Measurements from ENCODE around the gene C3orf18. TPM values are rescaled to one million over a fixed set of nuclear protein-coding genes. Genes with fewer than 3 reads are reported as not detected.

The C3orf18 gene
- total and polyA plus RNA-seq, 2 experiments from 2014 or later = 2.4 to 7.7 TPM

DNA sequence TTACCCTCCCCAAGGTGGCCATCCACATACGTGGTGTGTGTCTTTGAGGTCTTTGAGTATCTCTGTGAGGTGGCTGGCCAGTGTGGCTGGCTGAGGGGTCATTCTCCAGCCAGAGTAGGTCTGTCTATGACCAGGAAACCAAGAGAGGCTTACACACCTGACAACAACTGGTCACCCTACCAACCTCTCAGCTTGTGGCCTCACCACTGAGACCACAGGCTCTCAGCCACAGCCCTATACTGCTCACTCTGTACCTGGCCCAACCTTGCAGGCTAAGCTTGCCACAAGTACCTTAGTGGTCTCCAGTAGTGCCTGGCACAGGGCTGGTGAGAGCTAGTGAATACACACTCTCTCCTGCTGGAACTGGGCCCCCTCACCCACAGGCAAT, 6.9 kb upstream of the C3orf18 start:
- H3K27ac Mint-ChIP-seq = no peak overlapping the region
- H3F3A ChIP-seq (replicated peaks; ENCODE audit: low read depth) = peaks cover 10% of the 10 kb centered on the region
- H3K4me1 Mint-ChIP-seq = 0 out of 3 replicates have a peak, but pooled peaks cover 2% of the 10 kb centered on the region
- no peaks in the 10 kb centered on the region for H3K36me3 Mint-ChIP-seq (ENCODE audit: low read depth)
- no peak overlapping the region for H2AFZ ChIP-seq
- TF ChIP-seq, protein P1, sequence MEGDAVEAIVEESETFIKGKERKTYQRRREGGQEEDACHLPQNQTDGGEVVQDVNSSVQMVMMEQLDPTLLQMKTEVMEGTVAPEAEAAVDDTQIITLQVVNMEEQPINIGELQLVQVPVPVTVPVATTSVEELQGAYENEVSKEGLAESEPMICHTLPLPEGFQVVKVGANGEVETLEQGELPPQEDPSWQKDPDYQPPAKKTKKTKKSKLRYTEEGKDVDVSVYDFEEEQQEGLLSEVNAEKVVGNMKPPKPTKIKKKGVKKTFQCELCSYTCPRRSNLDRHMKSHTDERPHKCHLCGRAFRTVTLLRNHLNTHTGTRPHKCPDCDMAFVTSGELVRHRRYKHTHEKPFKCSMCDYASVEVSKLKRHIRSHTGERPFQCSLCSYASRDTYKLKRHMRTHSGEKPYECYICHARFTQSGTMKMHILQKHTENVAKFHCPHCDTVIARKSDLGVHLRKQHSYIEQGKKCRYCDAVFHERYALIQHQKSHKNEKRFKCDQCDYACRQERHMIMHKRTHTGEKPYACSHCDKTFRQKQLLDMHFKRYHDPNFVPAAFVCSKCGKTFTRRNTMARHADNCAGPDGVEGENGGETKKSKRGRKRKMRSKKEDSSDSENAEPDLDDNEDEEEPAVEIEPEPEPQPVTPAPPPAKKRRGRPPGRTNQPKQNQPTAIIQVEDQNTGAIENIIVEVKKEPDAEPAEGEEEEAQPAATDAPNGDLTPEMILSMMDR (conservative IDR thresholded peaks at IDR 0.05; ENCODE audit: low read depth in 2 of 2) = no peak
- TF ChIP-seq ZNF114 (CRISPR knock-in tag; IDR thresholded peaks at IDR 0.05) (no peak), ZNF331 (CRISPR knock-in tag; IDR thresholded peaks at IDR 0.05; ENCODE audit: low read depth) (no peak), JUNB (IDR thresholded peaks at IDR 0.05; ENCODE audit: unreplicated experiment) (no peak), ETS1 (IDR thresholded peaks at IDR 0.05) (no peak), EZH2 (IDR thresholded peaks at IDR 0.05; ENCODE audit: low read depth, unreplicated experiment) (no peak), CREB1 (CRISPR knock-in tag; IDR thresholded peaks at IDR 0.05; ENCODE audit: low read depth) (no peak), POLR2AphosphoS5 (IDR thresholded peaks at IDR 0.05; ENCODE audit: low read depth) (no peak), STAT1 (IDR thresholded peaks at IDR 0.05; ENCODE audit: unreplicated experiment) (no peak), NANOG (IDR thresholded peaks at IDR 0.05; ENCODE audit: borderline replicate concordance) (no peak)
- TF ChIP-seq, protein P2, sequence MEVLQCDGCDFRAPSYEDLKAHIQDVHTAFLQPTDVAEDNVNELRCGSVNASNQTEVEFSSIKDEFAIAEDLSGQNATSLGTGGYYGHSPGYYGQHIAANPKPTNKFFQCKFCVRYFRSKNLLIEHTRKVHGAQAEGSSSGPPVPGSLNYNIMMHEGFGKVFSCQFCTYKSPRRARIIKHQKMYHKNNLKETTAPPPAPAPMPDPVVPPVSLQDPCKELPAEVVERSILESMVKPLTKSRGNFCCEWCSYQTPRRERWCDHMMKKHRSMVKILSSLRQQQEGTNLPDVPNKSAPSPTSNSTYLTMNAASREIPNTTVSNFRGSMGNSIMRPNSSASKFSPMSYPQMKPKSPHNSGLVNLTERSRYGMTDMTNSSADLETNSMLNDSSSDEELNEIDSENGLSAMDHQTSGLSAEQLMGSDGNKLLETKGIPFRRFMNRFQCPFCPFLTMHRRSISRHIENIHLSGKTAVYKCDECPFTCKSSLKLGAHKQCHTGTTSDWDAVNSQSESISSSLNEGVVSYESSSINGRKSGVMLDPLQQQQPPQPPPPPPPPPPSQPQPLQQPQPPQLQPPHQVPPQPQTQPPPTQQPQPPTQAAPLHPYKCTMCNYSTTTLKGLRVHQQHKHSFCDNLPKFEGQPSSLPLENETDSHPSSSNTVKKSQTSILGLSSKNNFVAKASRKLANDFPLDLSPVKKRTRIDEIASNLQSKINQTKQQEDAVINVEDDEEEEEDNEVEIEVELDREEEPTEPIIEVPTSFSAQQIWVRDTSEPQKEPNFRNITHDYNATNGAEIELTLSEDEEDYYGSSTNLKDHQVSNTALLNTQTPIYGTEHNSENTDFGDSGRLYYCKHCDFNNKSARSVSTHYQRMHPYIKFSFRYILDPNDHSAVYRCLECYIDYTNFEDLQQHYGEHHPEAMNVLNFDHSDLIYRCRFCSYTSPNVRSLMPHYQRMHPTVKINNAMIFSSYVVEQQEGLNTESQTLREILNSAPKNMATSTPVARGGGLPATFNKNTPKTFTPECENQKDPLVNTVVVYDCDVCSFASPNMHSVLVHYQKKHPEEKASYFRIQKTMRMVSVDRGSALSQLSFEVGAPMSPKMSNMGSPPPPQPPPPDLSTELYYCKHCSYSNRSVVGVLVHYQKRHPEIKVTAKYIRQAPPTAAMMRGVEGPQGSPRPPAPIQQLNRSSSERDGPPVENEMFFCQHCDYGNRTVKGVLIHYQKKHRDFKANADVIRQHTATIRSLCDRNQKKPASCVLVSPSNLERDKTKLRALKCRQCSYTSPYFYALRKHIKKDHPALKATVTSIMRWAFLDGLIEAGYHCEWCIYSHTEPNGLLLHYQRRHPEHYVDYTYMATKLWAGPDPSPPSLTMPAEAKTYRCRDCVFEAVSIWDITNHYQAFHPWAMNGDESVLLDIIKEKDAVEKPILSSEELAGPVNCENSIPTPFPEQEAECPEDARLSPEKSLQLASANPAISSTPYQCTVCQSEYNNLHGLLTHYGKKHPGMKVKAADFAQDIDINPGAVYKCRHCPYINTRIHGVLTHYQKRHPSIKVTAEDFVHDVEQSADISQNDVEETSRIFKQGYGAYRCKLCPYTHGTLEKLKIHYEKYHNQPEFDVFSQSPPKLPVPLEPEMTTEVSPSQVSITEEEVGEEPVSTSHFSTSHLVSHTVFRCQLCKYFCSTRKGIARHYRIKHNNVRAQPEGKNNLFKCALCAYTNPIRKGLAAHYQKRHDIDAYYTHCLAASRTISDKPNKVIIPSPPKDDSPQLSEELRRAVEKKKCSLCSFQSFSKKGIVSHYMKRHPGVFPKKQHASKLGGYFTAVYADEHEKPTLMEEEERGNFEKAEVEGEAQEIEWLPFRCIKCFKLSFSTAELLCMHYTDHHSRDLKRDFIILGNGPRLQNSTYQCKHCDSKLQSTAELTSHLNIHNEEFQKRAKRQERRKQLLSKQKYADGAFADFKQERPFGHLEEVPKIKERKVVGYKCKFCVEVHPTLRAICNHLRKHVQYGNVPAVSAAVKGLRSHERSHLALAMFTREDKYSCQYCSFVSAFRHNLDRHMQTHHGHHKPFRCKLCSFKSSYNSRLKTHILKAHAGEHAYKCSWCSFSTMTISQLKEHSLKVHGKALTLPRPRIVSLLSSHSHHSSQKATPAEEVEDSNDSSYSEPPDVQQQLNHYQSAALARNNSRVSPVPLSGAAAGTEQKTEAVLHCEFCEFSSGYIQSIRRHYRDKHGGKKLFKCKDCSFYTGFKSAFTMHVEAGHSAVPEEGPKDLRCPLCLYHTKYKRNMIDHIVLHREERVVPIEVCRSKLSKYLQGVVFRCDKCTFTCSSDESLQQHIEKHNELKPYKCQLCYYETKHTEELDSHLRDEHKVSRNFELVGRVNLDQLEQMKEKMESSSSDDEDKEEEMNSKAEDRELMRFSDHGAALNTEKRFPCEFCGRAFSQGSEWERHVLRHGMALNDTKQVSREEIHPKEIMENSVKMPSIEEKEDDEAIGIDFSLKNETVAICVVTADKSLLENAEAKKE (CRISPR knock-in tag; IDR thresholded peaks at IDR 0.05) = no peak
- TF ChIP-seq, protein P3, sequence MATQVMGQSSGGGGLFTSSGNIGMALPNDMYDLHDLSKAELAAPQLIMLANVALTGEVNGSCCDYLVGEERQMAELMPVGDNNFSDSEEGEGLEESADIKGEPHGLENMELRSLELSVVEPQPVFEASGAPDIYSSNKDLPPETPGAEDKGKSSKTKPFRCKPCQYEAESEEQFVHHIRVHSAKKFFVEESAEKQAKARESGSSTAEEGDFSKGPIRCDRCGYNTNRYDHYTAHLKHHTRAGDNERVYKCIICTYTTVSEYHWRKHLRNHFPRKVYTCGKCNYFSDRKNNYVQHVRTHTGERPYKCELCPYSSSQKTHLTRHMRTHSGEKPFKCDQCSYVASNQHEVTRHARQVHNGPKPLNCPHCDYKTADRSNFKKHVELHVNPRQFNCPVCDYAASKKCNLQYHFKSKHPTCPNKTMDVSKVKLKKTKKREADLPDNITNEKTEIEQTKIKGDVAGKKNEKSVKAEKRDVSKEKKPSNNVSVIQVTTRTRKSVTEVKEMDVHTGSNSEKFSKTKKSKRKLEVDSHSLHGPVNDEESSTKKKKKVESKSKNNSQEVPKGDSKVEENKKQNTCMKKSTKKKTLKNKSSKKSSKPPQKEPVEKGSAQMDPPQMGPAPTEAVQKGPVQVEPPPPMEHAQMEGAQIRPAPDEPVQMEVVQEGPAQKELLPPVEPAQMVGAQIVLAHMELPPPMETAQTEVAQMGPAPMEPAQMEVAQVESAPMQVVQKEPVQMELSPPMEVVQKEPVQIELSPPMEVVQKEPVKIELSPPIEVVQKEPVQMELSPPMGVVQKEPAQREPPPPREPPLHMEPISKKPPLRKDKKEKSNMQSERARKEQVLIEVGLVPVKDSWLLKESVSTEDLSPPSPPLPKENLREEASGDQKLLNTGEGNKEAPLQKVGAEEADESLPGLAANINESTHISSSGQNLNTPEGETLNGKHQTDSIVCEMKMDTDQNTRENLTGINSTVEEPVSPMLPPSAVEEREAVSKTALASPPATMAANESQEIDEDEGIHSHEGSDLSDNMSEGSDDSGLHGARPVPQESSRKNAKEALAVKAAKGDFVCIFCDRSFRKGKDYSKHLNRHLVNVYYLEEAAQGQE (IDR thresholded peaks at IDR 0.05; ENCODE audit: unreplicated experiment) = no peak
- DNase-seq (ENCODE audit: low spot score) = no peak
- no peaks in the 10 kb centered on the region for H3K36me3 ChIP-seq (ENCODE audit: insufficient read depth)
- H3K4me3 Mint-ChIP-seq = no peak overlapping the region
- peaks cover 3% of the 10 kb centered on the region for H3K27me3 Mint-ChIP-seq (ENCODE audit: insufficient read depth, low read depth, poor library complexity)
- H3K9me2 ChIP-seq (ENCODE audit: insufficient read depth) = no peaks in the 10 kb centered on the region
- ATAC-seq = no peak
- H3K27me3 ChIP-seq (ENCODE audit: insufficient read depth) = no peaks in the 10 kb centered on the region
- peaks cover 7% of the 10 kb centered on the region; the same call in 1 of the 2 replicates for H3K79me2 ChIP-seq (replicated peaks; ENCODE audit: insufficient read depth)
- H3K4me2 ChIP-seq = no peak overlapping the region
- H3K4me3 ChIP-seq = no peak overlapping the region
- H3K4me1 ChIP-seq (ENCODE audit: insufficient read depth) = no peaks in the 10 kb centered on the region; the same call in 1 of the 2 replicates
- no peaks in the 10 kb centered on the region for H3K9me3 Mint-ChIP-seq
- no peak overlapping the region for H3K27ac ChIP-seq (ENCODE audit: low read depth)
- H4K20me1 ChIP-seq (replicated peaks; ENCODE audit: insufficient read depth) = no peaks in the 10 kb centered on the region

Measured in GM23338 (cell line).